Sigmoid colon (tissue), 4 donors: ENCODE results near the gene GAST.

Experiments used
- CTCF ChIP-seq, 4 experiments: fragments of 450-650 bp in 3 of 4; fragments of 200-600 bp in 1 of 4; IDR thresholded peaks; one replicate each; pipeline ENCODE4 v1.5.1; 2016 to 2019; ENCODE audit warnings: antibody characterized with exemption in 4 of 4, mild to moderate bottlenecking in 3 of 4, moderate library complexity in 2 of 4
- EP300 ChIP-seq, 4 donors: sonication (generic); formaldehyde crosslinking; IDR thresholded peaks; one replicate each; pipeline ENCODE4 v1.6.1; 2017; ENCODE audit warnings: antibody characterized with exemption in 4 of 4
- POLR2A ChIP-seq, 2 donors: fragments of 450-650 bp; IDR thresholded peaks; one replicate each; pipeline ENCODE4 v1.6.1; 2016; ENCODE audit warnings: antibody characterized with exemption in 2 of 2, mild to moderate bottlenecking in 2 of 2, moderate library complexity in 2 of 2
- POLR2AphosphoS5 ChIP-seq, 4 donors: sonication (generic); formaldehyde crosslinking; IDR thresholded peaks; one replicate each; pipeline ENCODE4 v1.6.1; 2017; ENCODE audit warnings: antibody characterized with exemption in 4 of 4

- no peak for TF ChIP-seq CTCF (IDR thresholded peaks at IDR 0.05)
- no peak for TF ChIP-seq POLR2A (IDR thresholded peaks at IDR 0.05)
- no peak for TF ChIP-seq POLR2AphosphoS5 (IDR thresholded peaks at IDR 0.05)
- TF ChIP-seq EP300 (IDR thresholded peaks at IDR 0.05): no peak
These were observed 47.3 kb upstream of the GAST start for GRCh38 chr17:41664587-41665565.
